Naive thymus-derived CD8-positive, alpha-beta T cell (primary cell): Measurements from ENCODE around the gene ABLIM2. TPM values are rescaled to one million over a fixed set of nuclear protein-coding genes. Genes with fewer than 3 reads are reported as not detected.
"Not testable (repeated sequence)": the region's sequence is repeated elsewhere in the genome, so short reads cannot be mapped to it uniquely, and the experiment has no call there.

Experiments
- ATAC-seq, 2 donors: fragments of 150-1000 bp; cut with Tn5 transposase in 1 of 2; sonication (Bioruptor Pico), chemical (Tn5 transposase) in 1 of 2; 1 replicate in 1 of 2; 2 replicates in 1 of 2; pipeline ENCODE4 v1.10.0; 2021; ENCODE audit warnings: mild to moderate bottlenecking in 2 of 2, moderate library complexity in 2 of 2
- POLR2A ChIA-PET: fragments of 350-600 bp; sonication (Branson Sonifier 250); formaldehyde crosslinking; loops from one replicate; lab custom pipeline; 2021; ENCODE audit warnings: antibody characterized with exemption; lab: Charles Lee
- DNase-seq, 10 donors: peaks; one replicate each; pipeline versions ENCODE4 v3.0.0 to v3.0.0-alpha.2; 2020 to 2022
- H3K27ac Mint-ChIP-seq, 10 donors: one replicate each; pipeline ENCODE4 v1.8.0; 2020 to 2022; ENCODE audit warnings: mild to moderate bottlenecking in 10 of 10, mixed read lengths in 10 of 10, moderate library complexity in 4 of 10, inconsistent platforms in 1 of 10
- H3K27me3 Mint-ChIP-seq, 5 donors: one replicate each; pipeline ENCODE4 v1.8.0; 2021 to 2022; ENCODE audit warnings: mixed read lengths in 5 of 5
- H3K36me3 Mint-ChIP-seq, 3 donors: one replicate each; pipeline ENCODE4 v1.8.0; 2020 to 2022; ENCODE audit warnings: mixed read lengths in 3 of 3, mild to moderate bottlenecking in 2 of 3, inconsistent platforms in 1 of 3
- H3K4me1 Mint-ChIP-seq, 4 donors: one replicate each; pipeline ENCODE4 v1.8.0; 2021 to 2022; ENCODE audit warnings: mixed read lengths in 4 of 4
- H3K4me3 Mint-ChIP-seq, 10 donors: one replicate each; pipeline ENCODE4 v1.8.0; 2020 to 2022; ENCODE audit warnings: mild to moderate bottlenecking in 10 of 10, mixed read lengths in 10 of 10, moderate library complexity in 6 of 10, inconsistent platforms in 1 of 10
- H3K9me3 Mint-ChIP-seq, 9 donors: one replicate each; pipeline ENCODE4 v1.8.0; 2020 to 2022; ENCODE audit warnings: mixed read lengths in 9 of 9, mild to moderate bottlenecking in 3 of 9, inconsistent platforms in 1 of 9, moderate library complexity in 1 of 9
- polyA plus RNA-seq, 3 donors: library from polyadenylated mRNA; unstranded; fragments of 300-500 nt; fragmentation: Illumina TruSeq; gene quantifications; one replicate each; pipeline ENCODE4 v1.2.3, GENCODE V29; 2021
- total RNA-seq, 8 experiments: library from RNA in 2 of 8; stranded (reverse) in 2 of 8; gene quantifications; one replicate each; pipeline ENCODE4 v1.2.3 and lab custom pipeline; 2021 to 2026

Gene ABLIM2
- total and polyA plus RNA-seq, 5 experiments from 2014 or later = 0.47 to 4.9 (median 2.4) TPM

GRCh38 chr4:7952615-7953014 is 206.0 kb downstream of the ABLIM2 start:
- H3K4me1 Mint-ChIP-seq = peaks cover 5 to 16% (median 13%) of the 10 kb centered on the region in 4 donors
- peaks cover 0 to 17% (median 2%) of the 10 kb centered on the region in 3 donors for H3K36me3 Mint-ChIP-seq
- peak overlapping the region in 1 of 10 donors; percentile 21 for H3K27ac Mint-ChIP-seq
- no peak for ATAC-seq
- H3K9me3 Mint-ChIP-seq = peaks cover 0 to 21% (median 4%) of the 10 kb centered on the region in 9 donors
- POLR2A ChIA-PET = no interaction called here
- peaks cover 0 to 19% (median 4%) of the 10 kb centered on the region in 5 donors for H3K27me3 Mint-ChIP-seq
- DNase-seq = no peak
- no peak overlapping the region for H3K4me3 Mint-ChIP-seq

- H3K27me3 Mint-ChIP-seq = peaks cover 0 to 25% (median 4%) of the 10 kb centered on the region in 5 donors
- DNase-seq (no peak), ATAC-seq (no peak)
- H3K4me1 Mint-ChIP-seq = peaks cover 5 to 16% (median 13%) of the 10 kb centered on the region in 4 donors
- peaks cover 0 to 17% (median 2%) of the 10 kb centered on the region in 3 donors for H3K36me3 Mint-ChIP-seq
- peaks cover 0 to 21% (median 4%) of the 10 kb centered on the region in 9 donors for H3K9me3 Mint-ChIP-seq
- POLR2A ChIA-PET = no interaction called here
- H3K27ac Mint-ChIP-seq = no peak overlapping the region
- no peak overlapping the region for H3K4me3 Mint-ChIP-seq
These were observed 208.1 kb downstream of the ABLIM2 start for GRCh38 chr4:7950301-7951092.

- POLR2A ChIA-PET = no interaction called here
- Mint-ChIP-seq H3K4me3 (no peak overlapping the region), H3K27me3 (peaks cover 0 to 25% (median 4%) of the 10 kb centered on the region in 5 donors), H3K36me3 (peaks cover 0 to 17% (median 2%) of the 10 kb centered on the region in 3 donors), H3K27ac (peak overlapping the region in 2 of 10 donors; percentile 1 to 35), H3K4me1 (peaks cover 5 to 16% (median 13%) of the 10 kb centered on the region in 4 donors), H3K9me3 (peaks cover 0 to 21% (median 4%) of the 10 kb centered on the region in 9 donors)
- no peak for DNase-seq
- no peak for ATAC-seq
These were observed 208.9 kb downstream of the ABLIM2 start for GRCh38 chr4:7949759-7950158.

DNA sequence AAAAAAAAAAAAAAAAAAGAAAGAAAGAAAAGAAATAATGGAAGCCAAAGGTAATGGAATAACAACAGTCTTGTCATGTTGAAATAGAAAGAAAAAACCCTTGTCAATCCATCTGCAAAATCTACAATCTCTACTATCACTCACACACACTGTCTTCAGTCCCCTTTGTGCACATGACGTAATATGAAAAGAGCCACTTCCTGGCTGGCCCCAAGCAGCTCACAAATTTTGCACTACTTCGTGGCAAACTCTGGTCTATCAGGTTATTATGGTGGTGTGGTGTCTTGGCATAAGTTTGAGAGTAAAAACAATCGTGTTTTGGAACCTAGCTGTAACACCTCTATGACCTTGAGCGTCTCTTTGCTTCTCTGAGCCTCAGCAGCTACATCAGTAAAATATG is 210.7 kb downstream of the ABLIM2 start:
- ATAC-seq (peak; percentile 82 to 98), DNase-seq (peak in 4 of 10 donors; percentile 11 to 46 (median 34))
- Mint-ChIP-seq H3K4me1 (peaks cover 5 to 16% (median 13%) of the 10 kb centered on the region in 4 donors), H3K4me3 (peak overlapping the region in 2 of 10 donors; percentile 19 to 30), H3K36me3 (peaks cover 0 to 16% (median 2%) of the 10 kb centered on the region in 3 donors), H3K27me3 (peaks cover 0 to 25% (median 4%) of the 10 kb centered on the region in 5 donors), H3K27ac (peak overlapping the region in 4 of 10 donors; percentile 4 to 70 (median 21)), H3K9me3 (peaks cover 0 to 19% (median 2%) of the 10 kb centered on the region in 9 donors)
- POLR2A ChIA-PET = interaction anchor here (0.9 to 1.1 kb wide), 2 partner anchors 9 to 84 kb away, joined by 3 to 4 read pairs; partner anchors contain the start of gene AFAP1

DNA sequence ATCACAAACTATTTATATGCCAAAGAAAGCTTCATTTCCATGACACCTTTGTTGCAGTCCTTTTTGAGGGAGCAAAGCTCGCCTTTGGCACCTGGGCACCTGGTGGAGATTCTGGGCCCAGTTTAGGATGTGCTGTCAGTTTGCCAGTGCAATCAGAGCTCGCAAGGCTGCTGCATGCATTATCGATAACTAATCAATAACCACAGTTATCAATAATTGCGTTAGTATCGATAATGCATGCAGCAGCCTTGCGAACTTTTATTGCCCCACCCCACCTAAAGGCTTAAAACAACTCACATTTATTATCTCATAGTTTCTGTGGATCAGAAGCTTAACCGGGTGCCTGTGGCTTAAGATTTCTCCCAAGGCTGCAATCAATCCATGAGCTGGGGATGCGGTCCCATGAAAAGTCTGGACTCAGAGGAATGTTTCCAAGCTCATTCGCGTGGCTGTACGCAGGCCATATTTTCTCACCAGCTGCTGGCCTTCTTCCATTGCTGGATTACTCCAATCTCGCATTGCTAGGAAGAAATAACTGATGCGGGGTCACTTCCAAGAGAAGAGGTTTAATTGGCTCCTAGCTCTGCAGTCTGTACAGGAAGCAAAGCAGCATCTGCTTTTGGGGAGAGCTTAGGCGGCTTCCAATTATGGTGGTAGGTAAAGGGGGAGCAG is 212.8 kb downstream of the ABLIM2 start:
- peaks cover 6 to 16% (median 14%) of the 10 kb centered on the region in 4 donors for H3K4me1 Mint-ChIP-seq
- no peak for ATAC-seq
- H3K9me3 Mint-ChIP-seq = peaks cover 0 to 4% (median 0%) of the 10 kb centered on the region in 9 donors
- H3K4me3 Mint-ChIP-seq = no peak overlapping the region
- H3K36me3 Mint-ChIP-seq = no peaks in the 10 kb centered on the region
- peak overlapping the region in 1 of 10 donors; percentile 50 for H3K27ac Mint-ChIP-seq
- no peak for DNase-seq
- POLR2A ChIA-PET = no interaction called here
- H3K27me3 Mint-ChIP-seq = peaks cover 0 to 25% (median 4%) of the 10 kb centered on the region in 5 donors

- H3K4me1 Mint-ChIP-seq = peaks cover 7 to 19% (median 14%) of the 10 kb centered on the region in 4 donors
- no peaks in the 10 kb centered on the region for H3K36me3 Mint-ChIP-seq
- no peak for ATAC-seq
- peak overlapping the region in 1 of 10 donors; percentile 31 for H3K27ac Mint-ChIP-seq
- H3K27me3 Mint-ChIP-seq = peaks cover 0 to 25% (median 0%) of the 10 kb centered on the region in 5 donors
- no peak for DNase-seq
- POLR2A ChIA-PET = interaction anchor here (0.6 kb wide), 1 partner anchor 15 kb away, joined by 3 read pairs; no protein-coding TSS in a partner anchor
- H3K4me3 Mint-ChIP-seq = no peak overlapping the region
- no peaks in the 10 kb centered on the region for H3K9me3 Mint-ChIP-seq
These were observed 213.9 kb downstream of the ABLIM2 start for GRCh38 chr4:7944599-7945220.

GRCh38 chr4:7943688-7944087 is 214.9 kb downstream of the ABLIM2 start:
- H3K27ac Mint-ChIP-seq, ATAC-seq, POLR2A ChIA-PET, H3K9me3 Mint-ChIP-seq, H3K4me3 Mint-ChIP-seq, H3K36me3 Mint-ChIP-seq, H3K4me1 Mint-ChIP-seq, DNase-seq: not testable (repeated sequence)
- H3K27me3 Mint-ChIP-seq = peaks cover 0 to 16% (median 0%) of the 10 kb centered on the region in 5 donors

DNA sequence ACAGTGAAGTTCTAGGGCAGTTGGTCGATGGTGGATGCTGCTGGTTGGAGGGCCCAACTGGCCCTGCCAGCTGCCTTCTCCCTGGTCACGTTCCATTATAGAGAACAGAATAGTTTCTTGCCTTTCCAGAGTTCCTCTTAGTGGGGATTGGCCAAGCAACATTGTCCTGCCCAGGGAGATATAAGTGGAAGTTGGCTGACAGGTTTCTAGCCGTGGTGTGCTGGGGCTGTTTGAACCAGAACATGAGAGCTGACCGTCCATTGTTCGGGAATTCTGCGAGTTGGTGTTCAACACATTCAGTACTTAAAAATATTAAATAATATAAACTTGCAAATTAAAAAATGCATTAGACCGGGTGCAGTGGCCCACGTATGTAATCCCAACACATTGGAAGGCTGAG is 215.4 kb downstream of the ABLIM2 start:
- Mint-ChIP-seq H3K36me3 (no peaks in the 10 kb centered on the region), H3K4me3 (no peak overlapping the region), H3K9me3 (no peaks in the 10 kb centered on the region), H3K27me3 (peaks cover 0 to 17% (median 0%) of the 10 kb centered on the region in 5 donors), H3K27ac (no peak overlapping the region), H3K4me1 (peaks cover 9 to 11% (median 10%) of the 10 kb centered on the region in 4 donors)
- ATAC-seq = no peak
- POLR2A ChIA-PET = no interaction called here
- no peak for DNase-seq

- POLR2A ChIA-PET = no interaction called here
- peaks cover 0 to 24% (median 0%) of the 10 kb centered on the region in 5 donors for H3K27me3 Mint-ChIP-seq
- peak overlapping the region in 1 of 10 donors; percentile 56 for H3K4me3 Mint-ChIP-seq
- no peaks in the 10 kb centered on the region for H3K36me3 Mint-ChIP-seq
- DNase-seq = no peak
- no peak for ATAC-seq
- peaks cover 11 to 19% (median 13%) of the 10 kb centered on the region in 4 donors for H3K4me1 Mint-ChIP-seq
- H3K27ac Mint-ChIP-seq = peak overlapping the region in 1 of 10 donors; percentile 43
- no peaks in the 10 kb centered on the region for H3K9me3 Mint-ChIP-seq
These were observed 216.6 kb downstream of the ABLIM2 start for GRCh38 chr4:7941965-7942496.

GRCh38 chr4:7941111-7941964 is 217.3 kb downstream of the ABLIM2 start:
- POLR2A ChIA-PET = no interaction called here
- peak overlapping the region in 4 of 10 donors; percentile 5 to 54 (median 52) for H3K27ac Mint-ChIP-seq

More at GRCh38 chr4:7941111-7941964, 217.3 kb downstream of the ABLIM2 start:
- DNase-seq (no peak), ATAC-seq (no peak)
- Mint-ChIP-seq H3K36me3 (no peaks in the 10 kb centered on the region), H3K4me1 (peaks cover 12 to 23% (median 17%) of the 10 kb centered on the region in 4 donors), H3K27me3 (peaks cover 0 to 24% (median 0%) of the 10 kb centered on the region in 5 donors), H3K9me3 (no peaks in the 10 kb centered on the region), H3K4me3 (peak overlapping the region in 9 of 10 donors; percentile 9 to 66 (median 34))
